ENCODE measurements around the gene CGREF1. TPM values are rescaled to one million over a fixed set of nuclear protein-coding genes. Genes with fewer than 3 reads are reported as not detected.
A peak's percentile ranks its signal among the peaks of the same experiment; 100 is the strongest.

CGREF1 gene
- total RNA-seq, 2 experiments from 2014 or later: 1.1 to 2.5 TPM

GRCh38 chr2:27070653-27071276 lies 48.2 kb downstream of the CGREF1 start:
- ATAC-seq: no peak
- CTCF ChIA-PET: interaction anchor here (1.2 to 5.9 kb wide), 10 partner anchors 8 to 233 kb away, joined by 3 to 45 read pairs (median 6); partner anchors contain the start of genes ABHD1, AGBL5 and KHK
- no peaks in the 10 kb centered on the region for H3K27me3 Mint-ChIP-seq

DNA sequence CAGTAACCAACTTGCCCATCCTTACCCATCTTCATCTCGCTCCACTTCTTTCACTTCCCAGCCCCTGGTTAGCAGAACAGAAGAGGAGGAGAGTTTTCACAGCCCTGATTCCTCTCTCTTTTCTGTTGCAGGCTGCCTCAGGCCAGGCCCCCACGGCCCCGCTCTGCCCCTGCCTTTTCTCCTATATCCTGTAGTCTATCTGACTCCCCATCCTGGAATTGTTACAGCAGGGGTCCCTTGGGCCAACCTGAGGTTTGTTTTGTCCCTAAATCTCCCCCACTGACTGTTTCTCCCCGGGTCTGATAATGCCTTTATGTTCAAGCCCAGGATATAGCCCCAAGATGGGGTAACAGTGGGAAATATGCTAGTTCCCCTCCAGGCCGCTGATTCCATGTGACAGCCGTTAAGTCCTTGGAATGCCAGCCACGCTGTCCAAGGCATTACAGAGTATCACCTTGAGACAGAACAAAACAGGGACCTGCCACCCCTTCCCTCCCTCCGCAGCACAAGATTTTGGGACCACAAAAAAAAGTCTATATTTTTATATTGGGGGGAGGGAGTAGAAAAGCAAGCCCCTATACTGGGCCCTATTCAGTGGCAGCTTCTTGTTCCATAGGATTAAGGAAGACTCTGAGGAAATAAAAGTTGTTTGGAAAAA lies 48.8 kb downstream of the CGREF1 start:
- CTCF ChIA-PET: interaction anchor here (1.3 to 5.9 kb wide), 2 partner anchors 19 to 53 kb away, joined by 3 to 45 read pairs; partner anchors contain the start of genes ABHD1 and AGBL5
- ATAC-seq (no peak), DNase-seq (no peak)
- Mint-ChIP-seq H3K36me3 (peaks cover 22% of the 10 kb centered on the region), H3K27ac (peak overlapping the region; percentile 93), H3K4me3 (peak overlapping the region; percentile 99), H3K27me3 (no peaks in the 10 kb centered on the region), H3K9me3 (ENCODE audit: low read depth) (no peaks in the 10 kb centered on the region), H3K4me1 (peaks cover 62% of the 10 kb centered on the region)

More at GRCh38 chr2:27070653-27071276, 48.2 kb downstream of the CGREF1 start:
- Mint-ChIP-seq H3K27ac (peak overlapping the region; percentile 93), H3K36me3 (peaks cover 18% of the 10 kb centered on the region), H3K4me1 (peaks cover 63% of the 10 kb centered on the region), H3K9me3 (ENCODE audit: low read depth) (no peaks in the 10 kb centered on the region), H3K4me3 (peak overlapping the region; percentile 99)
- DNase-seq: no peak

DNA sequence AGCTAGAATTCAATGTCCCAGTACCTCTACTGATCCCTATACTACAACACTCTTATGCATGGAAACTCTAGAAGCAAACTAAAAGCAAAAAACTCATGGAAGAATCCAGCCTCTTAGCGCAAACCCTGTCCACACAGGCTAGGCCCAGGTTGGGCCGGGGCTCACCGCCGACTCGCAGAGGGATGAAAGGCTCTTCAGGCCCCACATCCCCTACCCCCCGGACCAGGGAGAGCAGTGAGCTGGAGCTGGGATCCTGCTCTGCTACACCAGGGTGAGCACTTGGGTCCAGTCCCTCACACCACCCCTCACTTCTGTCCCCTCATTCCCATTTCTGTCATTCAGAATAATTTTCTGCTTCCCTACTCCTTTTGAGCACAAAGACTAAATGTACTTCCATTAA lies 49.5 kb downstream of the CGREF1 start:
- Mint-ChIP-seq H3K4me1 (peaks cover 56% of the 10 kb centered on the region), H3K27ac (peak overlapping the region; percentile 93), H3K36me3 (peaks cover 26% of the 10 kb centered on the region), H3K27me3 (no peaks in the 10 kb centered on the region), H3K4me3 (peak overlapping the region; percentile 9), H3K9me3 (ENCODE audit: low read depth) (no peaks in the 10 kb centered on the region)
- ATAC-seq: no peak
- no peak for DNase-seq
- CTCF ChIA-PET: no interaction called here

- DNase-seq (no peak), ATAC-seq (no peak)
- H3K9me3 Mint-ChIP-seq (ENCODE audit: low read depth): no peaks in the 10 kb centered on the region
- H3K4me3 Mint-ChIP-seq: no peak overlapping the region
- H3K27ac Mint-ChIP-seq: no peak overlapping the region
- peaks cover 34% of the 10 kb centered on the region for H3K36me3 Mint-ChIP-seq
- no peaks in the 10 kb centered on the region for H3K27me3 Mint-ChIP-seq
- H3K4me1 Mint-ChIP-seq: peaks cover 41% of the 10 kb centered on the region
- CTCF ChIA-PET: interaction anchor here (1.4 kb wide), 1 partner anchor 16 kb away, joined by 3 read pairs; the partner anchor contains the start of gene AGBL5
Measured at GRCh38 chr2:27067385-27067784, 51.5 kb downstream of the CGREF1 start.

DNA sequence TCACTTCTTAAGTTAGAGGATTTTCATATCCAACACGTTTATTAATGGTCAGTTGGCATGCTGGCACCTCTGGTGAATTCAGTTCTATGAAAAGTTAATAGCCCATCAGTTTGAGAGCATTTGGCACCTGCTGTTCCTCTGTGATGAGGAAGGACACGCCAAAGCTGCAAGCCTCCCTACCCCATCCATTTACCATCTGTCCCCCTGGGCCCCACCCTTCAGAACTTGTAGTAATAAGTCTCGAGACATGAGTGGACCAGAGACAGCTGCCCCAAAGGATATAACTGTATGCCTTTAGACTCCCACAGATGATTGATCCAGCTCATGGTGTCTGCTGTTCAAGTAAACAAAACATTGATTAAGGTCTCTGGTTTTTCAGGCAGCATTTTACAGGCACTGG lies 53.8 kb downstream of the CGREF1 start:
- no peak for DNase-seq
- no peak overlapping the region for H3K27ac Mint-ChIP-seq
- H3K36me3 Mint-ChIP-seq: peaks cover 37% of the 10 kb centered on the region

GRCh38 chr2:27060323-27060722 lies 58.6 kb downstream of the CGREF1 start:
- no peaks in the 10 kb centered on the region for H3K9me3 Mint-ChIP-seq (ENCODE audit: low read depth)
- H3K36me3 Mint-ChIP-seq: peaks cover 24% of the 10 kb centered on the region
- CTCF ChIA-PET: interaction anchor here (0.6 to 2.3 kb wide), 5 partner anchors 11 to 230 kb away, joined by 3 to 7 read pairs (median 4); partner anchors contain the start of gene OST4
- peaks cover 2% of the 10 kb centered on the region for H3K4me1 Mint-ChIP-seq
- no peak overlapping the region for H3K4me3 Mint-ChIP-seq
- H3K27ac Mint-ChIP-seq: no peak overlapping the region
- no peaks in the 10 kb centered on the region for H3K27me3 Mint-ChIP-seq
- no peak for ATAC-seq
- no peak for DNase-seq

More for the DNA sequence above, 53.8 kb downstream of the CGREF1 start:
- Mint-ChIP-seq H3K4me3 (no peak overlapping the region), H3K9me3 (ENCODE audit: low read depth) (no peaks in the 10 kb centered on the region), H3K27me3 (no peaks in the 10 kb centered on the region), H3K4me1 (peaks cover 25% of the 10 kb centered on the region)
- no peak for ATAC-seq
- CTCF ChIA-PET: interaction anchor here (1.0 to 1.6 kb wide), 4 partner anchors 12 to 238 kb away, joined by 3 to 5 read pairs (median 4); partner anchors contain the start of gene AGBL5

DNA sequence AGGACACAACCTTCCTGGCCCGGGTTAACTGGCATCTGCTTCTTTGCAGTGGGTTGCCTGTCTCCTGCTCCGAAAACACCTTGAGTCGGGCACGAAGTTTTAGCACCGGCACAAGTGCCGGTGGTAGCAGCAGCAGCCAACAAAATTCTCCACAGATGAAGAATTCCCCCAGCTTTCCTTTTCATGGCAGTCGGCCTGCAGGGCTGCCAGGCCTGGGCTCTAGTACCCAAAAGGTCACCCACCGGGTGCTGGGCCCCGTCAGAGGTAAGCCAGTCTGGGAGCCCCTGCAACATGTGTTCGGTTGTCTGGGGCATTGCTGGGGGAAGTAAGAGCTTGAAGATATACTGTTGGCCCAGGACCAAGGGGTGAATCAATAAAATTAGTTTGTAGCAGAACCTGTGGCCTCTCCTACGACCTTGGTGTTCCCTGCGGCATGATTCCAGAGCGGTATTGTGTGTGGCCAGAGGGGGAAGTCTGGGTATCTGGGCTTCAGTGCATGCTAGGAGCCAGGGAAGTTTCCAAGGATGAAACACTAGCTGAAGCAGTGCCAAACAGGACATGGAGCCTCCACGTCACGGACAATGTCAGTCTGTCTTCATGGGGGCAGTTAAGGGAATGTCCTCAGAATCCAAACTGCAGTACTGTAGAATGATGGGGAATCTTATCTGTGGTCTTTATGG lies 59.6 kb downstream of the CGREF1 start:
- Mint-ChIP-seq H3K27me3 (no peaks in the 10 kb centered on the region), H3K4me3 (no peak overlapping the region), H3K4me1 (no peaks in the 10 kb centered on the region), H3K9me3 (ENCODE audit: low read depth) (no peaks in the 10 kb centered on the region), H3K27ac (no peak overlapping the region), H3K36me3 (peaks cover 19% of the 10 kb centered on the region)
- ATAC-seq: no peak
- no peak for DNase-seq
- CTCF ChIA-PET: interaction anchor here (0.6 to 2.3 kb wide), 3 partner anchors 12 to 287 kb away, joined by 3 to 7 read pairs (median 4); partner anchors contain the start of gene OST4

GRCh38 chr2:27058210-27058609 lies 60.7 kb downstream of the CGREF1 start:
- H3K4me1 Mint-ChIP-seq: no peaks in the 10 kb centered on the region
- no peak overlapping the region for H3K4me3 Mint-ChIP-seq
- DNase-seq (no peak), ATAC-seq (no peak)
- no peaks in the 10 kb centered on the region for H3K27me3 Mint-ChIP-seq
- CTCF ChIA-PET: interaction anchor here (2.3 kb wide), 1 partner anchor 13 kb away, joined by 7 read pairs; the partner anchor contains the start of gene OST4
- H3K27ac Mint-ChIP-seq: no peak overlapping the region
- H3K9me3 Mint-ChIP-seq (ENCODE audit: low read depth): no peaks in the 10 kb centered on the region
- peaks cover 20% of the 10 kb centered on the region for H3K36me3 Mint-ChIP-seq

DNA sequence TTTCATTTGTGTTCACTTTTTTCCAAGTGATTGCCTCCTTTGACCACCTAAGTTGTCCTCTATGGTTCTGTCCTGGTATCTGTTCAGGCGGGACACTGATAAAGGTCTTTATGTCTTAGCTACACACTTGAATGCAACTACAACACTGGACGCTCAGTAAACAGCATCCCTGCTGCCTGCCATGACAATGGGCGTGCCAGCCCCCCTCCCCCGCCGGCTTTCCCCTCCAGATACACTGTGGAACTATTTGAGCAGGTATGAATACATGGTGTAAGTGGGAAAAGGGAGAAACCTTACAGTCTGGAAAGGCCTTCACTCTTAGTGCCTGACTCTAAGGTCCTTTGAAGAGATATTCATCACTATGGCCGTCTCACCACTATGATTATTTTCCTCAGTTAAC lies 61.7 kb downstream of the CGREF1 start:
- no peak for ATAC-seq
- no peak for DNase-seq
- no peak overlapping the region for H3K27ac Mint-ChIP-seq
- H3K4me1 Mint-ChIP-seq: peaks cover 6% of the 10 kb centered on the region
- H3K36me3 Mint-ChIP-seq: peaks cover 14% of the 10 kb centered on the region
- no peaks in the 10 kb centered on the region for H3K9me3 Mint-ChIP-seq (ENCODE audit: low read depth)
- H3K4me3 Mint-ChIP-seq: no peak overlapping the region
- no peaks in the 10 kb centered on the region for H3K27me3 Mint-ChIP-seq
- CTCF ChIA-PET: interaction anchor here (1.2 kb wide), 1 partner anchor 223 kb away, joined by 3 read pairs; no protein-coding TSS in a partner anchor

GRCh38 chr2:27054721-27055120 lies 64.2 kb downstream of the CGREF1 start:
- CTCF ChIA-PET: interaction anchor here (1.4 kb wide), 1 partner anchor 38 kb away, joined by 3 read pairs; no protein-coding TSS in a partner anchor
- no peaks in the 10 kb centered on the region for H3K9me3 Mint-ChIP-seq (ENCODE audit: low read depth)
- no peak for DNase-seq
- no peak overlapping the region for H3K4me3 Mint-ChIP-seq
- no peak for ATAC-seq
- H3K4me1 Mint-ChIP-seq: peaks cover 14% of the 10 kb centered on the region
- peaks cover 6% of the 10 kb centered on the region for H3K27me3 Mint-ChIP-seq
- H3K36me3 Mint-ChIP-seq: peaks cover 18% of the 10 kb centered on the region
- H3K27ac Mint-ChIP-seq: no peak overlapping the region

GRCh38 chr2:27053776-27054175 lies 65.2 kb downstream of the CGREF1 start:
- H3K4me3 Mint-ChIP-seq: no peak overlapping the region
- ATAC-seq: no peak

DNA sequence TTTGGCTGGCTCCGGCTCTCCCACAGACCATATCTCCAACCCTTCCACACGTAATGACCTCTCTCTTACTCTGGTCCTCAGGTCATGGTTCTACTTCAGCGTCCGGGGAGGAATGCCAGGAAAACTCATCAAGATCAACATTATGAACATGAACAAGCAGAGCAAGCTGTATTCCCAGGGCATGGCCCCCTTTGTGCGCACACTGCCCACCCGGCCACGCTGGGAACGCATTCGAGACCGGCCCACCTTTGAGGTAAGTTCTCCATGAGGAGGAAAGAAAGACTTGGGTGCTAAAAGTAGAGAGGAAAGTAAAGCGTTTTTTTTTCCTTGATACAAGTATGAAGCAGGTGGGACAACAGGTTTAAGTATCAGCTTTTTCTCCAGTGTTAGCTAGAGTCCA lies 65.6 kb downstream of the CGREF1 start:
- Mint-ChIP-seq H3K27me3 (peaks cover 6% of the 10 kb centered on the region), H3K36me3 (peaks cover 14% of the 10 kb centered on the region), H3K4me3 (no peak overlapping the region), H3K4me1 (peaks cover 17% of the 10 kb centered on the region), H3K9me3 (ENCODE audit: low read depth) (no peaks in the 10 kb centered on the region), H3K27ac (no peak overlapping the region)
- CTCF ChIA-PET: interaction anchor here (1.4 to 4.4 kb wide), 3 partner anchors 11 to 33 kb away, joined by 5 to 45 read pairs (median 40); partner anchors contain the start of genes KHK and OST4
- ATAC-seq (no peak), DNase-seq (no peak)

More at GRCh38 chr2:27053776-27054175, 65.2 kb downstream of the CGREF1 start:
- Mint-ChIP-seq H3K27ac (no peak overlapping the region), H3K27me3 (peaks cover 6% of the 10 kb centered on the region), H3K36me3 (peaks cover 14% of the 10 kb centered on the region), H3K4me1 (peaks cover 17% of the 10 kb centered on the region), H3K9me3 (ENCODE audit: low read depth) (no peaks in the 10 kb centered on the region)
- DNase-seq: no peak
- CTCF ChIA-PET: interaction anchor here (1.4 kb wide), 1 partner anchor 11 kb away, joined by 5 read pairs; no protein-coding TSS in a partner anchor
